GM18870 (cell line): ENCODE results near the gene INO80D.
"Not testable (repeated sequence)": the region's sequence is repeated elsewhere in the genome, so short reads cannot be mapped to it uniquely, and the experiment has no call there.

Experiments
- ATAC-seq: cut with Tn5 transposase; IDR thresholded peaks from one replicate; pipeline ENCODE4 v1.9.1; 2021; ENCODE audit warnings: moderate library complexity; ENCODE audit not compliant: unreplicated experiment

Gene INO80D

GRCh38 chr2:206031162-206031784 is 54.7 kb downstream of the INO80D start:
- peak; percentile 85 for ATAC-seq

GRCh38 chr2:206028101-206028500 is 57.9 kb downstream of the INO80D start:
- ATAC-seq = no peak

GRCh38 chr2:206023183-206023582 is 62.8 kb downstream of the INO80D start:
- ATAC-seq = no peak

- ATAC-seq = no peak
These were observed 65.8 kb downstream of the INO80D start for GRCh38 chr2:206020171-206020570.

- ATAC-seq = not testable (repeated sequence)
These were observed 70.2 kb downstream of the INO80D start for GRCh38 chr2:206015746-206016145.

- ATAC-seq = no peak
These were observed 74.2 kb downstream of the INO80D start for GRCh38 chr2:206011795-206012194.

- ATAC-seq = no peak
These were observed 74.9 kb downstream of the INO80D start for GRCh38 chr2:206011018-206011614.

GRCh38 chr2:206004004-206004693 is 81.8 kb downstream of the INO80D start:
- no peak for ATAC-seq

- no peak for ATAC-seq
These were observed 83.5 kb downstream of the INO80D start for GRCh38 chr2:206002440-206002839.

- no peak for ATAC-seq
These were observed 84.1 kb downstream of the INO80D start for GRCh38 chr2:206001912-206002311.

- no peak for ATAC-seq
These were observed 85.2 kb downstream of the INO80D start for GRCh38 chr2:206000776-206001175.

- no peak for ATAC-seq
These were observed 87.4 kb downstream of the INO80D start for GRCh38 chr2:205998583-205998982.

- no peak for ATAC-seq
These were observed 89.8 kb downstream of the INO80D start for GRCh38 chr2:205996161-205996560.

GRCh38 chr2:205995260-205995659 is 90.7 kb downstream of the INO80D start:
- no peak for ATAC-seq

- ATAC-seq = no peak
These were observed 91.6 kb downstream of the INO80D start for GRCh38 chr2:205994344-205994743.

GRCh38 chr2:205990104-205990503 is 95.9 kb downstream of the INO80D start:
- ATAC-seq = no peak

- no peak for ATAC-seq
These were observed 96.5 kb downstream of the INO80D start for GRCh38 chr2:205989271-205990071.

- not testable (repeated sequence) for ATAC-seq
These were observed 97.3 kb downstream of the INO80D start for GRCh38 chr2:205988681-205989080.

GRCh38 chr2:205988274-205988673 is 97.7 kb downstream of the INO80D start:
- ATAC-seq = no peak

GRCh38 chr2:205986334-205986733 is 99.6 kb downstream of the INO80D start:
- not testable (repeated sequence) for ATAC-seq

GRCh38 chr2:205984381-205984780 is 101.6 kb downstream of the INO80D start:
- ATAC-seq = peak; percentile 63
